Activated naive CD4-positive, alpha-beta T cell treated with anti-CD3 and anti-CD28 coated beads, Interleukin-2, amount 50 U/mL, for 24 hours (primary cell): ENCODE measurements around the gene SRGAP1.

Source experiments
- H3K27ac Mint-ChIP-seq: one replicate; pipeline ENCODE4 v1.8.0; 2021; ENCODE audit warnings: mild to moderate bottlenecking, mixed read lengths
- H3K27me3 Mint-ChIP-seq: one replicate; pipeline ENCODE4 v1.8.0; 2021; ENCODE audit warnings: mixed read lengths
- H3K36me3 Mint-ChIP-seq: one replicate; pipeline ENCODE4 v1.8.0; 2021; ENCODE audit warnings: mixed read lengths
- H3K4me1 Mint-ChIP-seq: one replicate; pipeline ENCODE4 v1.8.0; 2021; ENCODE audit warnings: mixed read lengths
- H3K4me3 Mint-ChIP-seq: one replicate; pipeline ENCODE4 v1.8.0; 2021; ENCODE audit warnings: mild to moderate bottlenecking, mixed read lengths
- H3K9me3 Mint-ChIP-seq: one replicate; pipeline ENCODE4 v1.8.0; 2021; ENCODE audit warnings: mixed read lengths

SRGAP1 gene

DNA sequence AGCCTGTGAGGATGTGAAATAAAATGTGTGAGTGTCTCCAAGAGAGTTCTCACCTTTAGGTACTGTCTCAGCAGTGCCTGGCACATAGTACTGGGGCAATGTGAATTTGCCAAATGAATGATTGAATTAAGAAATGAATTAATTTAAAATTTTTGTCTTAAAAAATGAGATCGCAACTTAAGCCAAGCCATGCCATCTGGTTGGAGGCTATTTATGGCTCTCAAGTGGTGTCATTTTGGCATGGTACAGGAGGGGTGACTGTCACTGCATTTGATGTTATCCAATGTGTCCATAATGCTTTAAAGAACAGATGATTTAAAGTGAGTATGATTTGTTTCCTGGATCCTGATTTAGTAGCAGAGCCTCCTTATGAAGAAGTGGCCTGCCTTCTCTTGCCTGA is 80.3 kb downstream of the SRGAP1 start:
- no peak overlapping the region for H3K27ac Mint-ChIP-seq
- H3K9me3 Mint-ChIP-seq = no peaks in the 10 kb centered on the region
- H3K36me3 Mint-ChIP-seq = no peaks in the 10 kb centered on the region
- H3K4me1 Mint-ChIP-seq = no peaks in the 10 kb centered on the region
- H3K27me3 Mint-ChIP-seq = peaks cover 5% of the 10 kb centered on the region
- H3K4me3 Mint-ChIP-seq = no peak overlapping the region

- no peak overlapping the region for H3K4me3 Mint-ChIP-seq
- H3K27ac Mint-ChIP-seq = no peak overlapping the region
- no peaks in the 10 kb centered on the region for H3K36me3 Mint-ChIP-seq
Measured at GRCh38 chr12:63927511-63927910, 83.0 kb downstream of the SRGAP1 start.

DNA sequence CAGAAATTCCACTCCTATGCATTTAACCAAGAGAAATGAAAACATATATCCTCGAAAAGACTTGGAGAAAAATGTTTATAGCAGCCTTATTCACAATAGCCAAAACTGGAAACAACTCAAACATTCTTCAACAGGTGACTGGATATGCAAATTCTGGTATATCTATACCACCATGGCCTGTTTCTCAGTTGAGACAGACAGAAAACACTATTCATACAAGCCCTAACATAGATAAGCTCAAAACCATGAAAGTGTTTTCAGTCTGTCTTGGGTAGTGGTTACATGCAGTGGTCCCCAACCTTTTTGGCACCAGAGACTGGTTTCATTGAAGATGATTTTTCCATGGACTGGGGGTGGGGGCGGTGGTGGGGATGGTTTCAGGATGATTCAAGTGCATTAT is 83.8 kb downstream of the SRGAP1 start:
- Mint-ChIP-seq H3K9me3 (no peaks in the 10 kb centered on the region), H3K27me3 (peaks cover 10% of the 10 kb centered on the region), H3K4me3 (no peak overlapping the region), H3K36me3 (no peaks in the 10 kb centered on the region), H3K4me1 (no peaks in the 10 kb centered on the region), H3K27ac (no peak overlapping the region)

More at GRCh38 chr12:63927511-63927910, 83.0 kb downstream of the SRGAP1 start:
- no peaks in the 10 kb centered on the region for H3K9me3 Mint-ChIP-seq
- H3K4me1 Mint-ChIP-seq = no peaks in the 10 kb centered on the region
- peaks cover 10% of the 10 kb centered on the region for H3K27me3 Mint-ChIP-seq

DNA sequence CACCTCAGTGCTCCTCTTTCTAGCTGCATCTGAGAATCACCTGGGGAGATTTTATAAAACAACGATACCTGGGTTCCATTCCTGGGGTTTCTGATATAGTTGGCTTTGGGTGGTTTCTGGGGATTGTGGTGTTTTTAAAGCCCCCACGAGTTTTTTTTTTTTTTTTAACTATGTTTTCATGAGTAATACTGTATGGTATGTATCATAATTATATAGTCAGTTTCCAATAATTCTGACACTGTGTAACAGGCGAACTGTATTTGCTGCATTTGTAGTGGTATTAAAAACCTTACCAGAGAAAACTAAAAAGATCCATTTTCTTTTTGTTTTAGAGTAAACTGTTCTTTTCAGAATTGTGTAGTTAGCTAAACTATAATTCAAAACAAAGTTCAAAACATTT is 84.9 kb downstream of the SRGAP1 start:
- H3K4me3 Mint-ChIP-seq = no peak overlapping the region
- H3K4me1 Mint-ChIP-seq = no peaks in the 10 kb centered on the region
- no peaks in the 10 kb centered on the region for H3K9me3 Mint-ChIP-seq
- H3K27me3 Mint-ChIP-seq = peaks cover 11% of the 10 kb centered on the region
- H3K27ac Mint-ChIP-seq = no peak overlapping the region
- H3K36me3 Mint-ChIP-seq = no peaks in the 10 kb centered on the region

DNA sequence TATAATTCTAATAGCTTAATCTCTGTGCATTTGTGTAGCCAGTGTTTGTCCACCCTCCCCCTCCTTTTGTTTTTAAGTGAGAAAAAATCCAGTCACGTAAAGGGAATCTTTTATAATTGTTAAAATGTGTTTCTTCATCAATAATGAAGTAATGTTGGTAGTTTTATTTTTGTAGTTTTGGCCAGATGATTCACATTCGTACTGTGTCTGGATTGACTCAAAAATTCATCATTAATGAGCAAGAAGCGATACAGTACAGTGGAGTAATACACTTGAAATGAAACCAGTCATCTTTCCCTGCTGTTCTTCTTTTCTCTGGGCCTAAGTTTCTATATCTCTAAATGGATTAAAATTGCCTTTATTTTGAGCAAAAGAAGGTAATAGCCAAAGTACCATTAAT is 86.5 kb downstream of the SRGAP1 start:
- Mint-ChIP-seq H3K9me3 (no peaks in the 10 kb centered on the region), H3K36me3 (no peaks in the 10 kb centered on the region), H3K27ac (no peak overlapping the region), H3K4me3 (no peak overlapping the region), H3K27me3 (peaks cover 12% of the 10 kb centered on the region), H3K4me1 (no peaks in the 10 kb centered on the region)

DNA sequence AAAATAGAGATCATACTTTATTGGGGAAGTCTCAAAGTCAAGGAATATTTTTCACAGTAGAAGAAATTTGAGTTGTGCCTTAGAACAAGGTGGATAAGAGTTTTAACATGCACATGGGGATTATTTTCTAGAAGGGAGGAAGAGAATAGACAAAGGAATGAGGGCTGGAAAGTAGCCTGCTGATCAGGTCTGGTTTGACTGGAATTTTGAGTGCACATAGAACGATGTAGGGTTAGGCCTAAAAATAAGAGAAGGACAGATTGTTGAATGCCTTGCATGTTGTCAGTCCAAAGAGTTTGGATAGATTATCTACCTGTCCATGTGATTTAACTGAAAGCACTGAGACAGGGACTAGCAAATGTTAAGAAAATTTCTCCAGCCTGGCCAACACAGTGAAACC is 87.2 kb downstream of the SRGAP1 start:
- no peak overlapping the region for H3K4me3 Mint-ChIP-seq
- no peaks in the 10 kb centered on the region for H3K4me1 Mint-ChIP-seq
- peaks cover 11% of the 10 kb centered on the region for H3K27me3 Mint-ChIP-seq
- no peak overlapping the region for H3K27ac Mint-ChIP-seq
- no peaks in the 10 kb centered on the region for H3K36me3 Mint-ChIP-seq
- H3K9me3 Mint-ChIP-seq = no peaks in the 10 kb centered on the region

DNA sequence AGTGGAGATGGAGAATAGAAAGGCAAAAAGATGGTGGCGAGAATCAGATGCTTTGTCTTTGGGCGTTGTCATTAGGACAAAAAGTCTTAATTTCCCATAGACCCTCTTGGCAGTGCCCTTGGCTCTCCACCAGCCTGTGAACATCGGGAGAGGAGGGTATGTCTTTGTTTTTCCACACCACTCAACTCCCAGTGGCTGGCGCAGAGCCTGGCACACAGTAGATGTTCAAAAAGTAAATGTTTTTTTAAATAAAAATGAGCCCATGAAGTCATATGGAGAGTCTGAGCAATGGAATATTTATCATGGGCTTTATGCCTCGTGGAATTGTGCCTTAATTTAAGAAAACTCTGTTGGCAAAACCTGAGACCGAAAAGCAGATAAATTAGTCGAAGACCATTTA is 90.4 kb downstream of the SRGAP1 start:
- no peaks in the 10 kb centered on the region for H3K9me3 Mint-ChIP-seq
- H3K4me1 Mint-ChIP-seq = no peaks in the 10 kb centered on the region
- no peaks in the 10 kb centered on the region for H3K36me3 Mint-ChIP-seq
- H3K27ac Mint-ChIP-seq = no peak overlapping the region
- H3K27me3 Mint-ChIP-seq = peaks cover 8% of the 10 kb centered on the region
- H3K4me3 Mint-ChIP-seq = no peak overlapping the region

GRCh38 chr12:63935361-63935760 is 90.9 kb downstream of the SRGAP1 start:
- Mint-ChIP-seq H3K4me3 (no peak overlapping the region), H3K36me3 (no peaks in the 10 kb centered on the region), H3K27me3 (peaks cover 8% of the 10 kb centered on the region), H3K27ac (no peak overlapping the region), H3K4me1 (no peaks in the 10 kb centered on the region), H3K9me3 (no peaks in the 10 kb centered on the region)

DNA sequence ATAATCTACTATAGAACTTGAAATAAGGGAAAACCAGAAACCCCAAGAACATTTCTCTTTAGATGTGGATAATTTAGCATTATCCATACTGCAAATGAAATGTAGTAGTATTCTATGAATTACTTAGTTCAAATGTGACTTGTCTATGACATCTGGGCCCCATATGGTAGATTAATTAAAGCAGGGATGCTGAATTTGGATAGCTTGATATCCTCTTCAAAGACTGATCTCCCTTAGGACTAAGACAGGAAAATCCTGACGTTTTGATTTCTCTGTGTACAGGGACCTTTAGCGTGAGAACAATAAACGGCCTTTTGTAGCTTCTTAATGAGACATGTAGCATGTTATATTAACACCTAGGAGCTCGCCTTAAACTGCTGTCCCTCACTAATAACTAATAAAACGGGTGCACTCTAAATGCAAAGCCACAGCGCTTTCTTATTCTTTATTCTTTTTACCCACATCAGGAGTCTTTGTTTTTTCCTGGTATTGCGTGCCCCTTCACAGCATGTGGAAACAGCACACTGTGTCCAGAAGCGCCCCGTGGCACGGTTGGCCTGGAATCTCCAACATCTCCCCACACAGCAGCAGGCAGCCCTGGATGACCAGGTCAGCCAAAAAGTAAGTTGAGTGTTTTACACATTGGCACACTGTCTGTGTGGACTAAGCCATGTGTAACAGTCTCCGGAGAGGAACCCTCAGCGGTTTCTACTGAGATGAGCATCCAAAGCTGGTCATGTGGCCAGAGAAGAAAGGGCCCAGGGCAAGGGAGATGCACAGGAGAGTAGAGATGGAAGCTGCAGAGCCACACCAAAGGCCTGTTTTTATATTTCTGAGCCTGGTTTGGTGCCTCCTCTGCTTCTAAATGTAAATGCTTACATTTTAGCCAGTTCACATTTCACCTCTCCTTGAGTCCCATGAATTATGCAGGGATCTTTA is 93.1 kb downstream of the SRGAP1 start:
- Mint-ChIP-seq H3K36me3 (no peaks in the 10 kb centered on the region), H3K9me3 (no peaks in the 10 kb centered on the region), H3K27ac (no peak overlapping the region), H3K4me3 (no peak overlapping the region), H3K27me3 (peaks cover 3% of the 10 kb centered on the region), H3K4me1 (no peaks in the 10 kb centered on the region)

DNA sequence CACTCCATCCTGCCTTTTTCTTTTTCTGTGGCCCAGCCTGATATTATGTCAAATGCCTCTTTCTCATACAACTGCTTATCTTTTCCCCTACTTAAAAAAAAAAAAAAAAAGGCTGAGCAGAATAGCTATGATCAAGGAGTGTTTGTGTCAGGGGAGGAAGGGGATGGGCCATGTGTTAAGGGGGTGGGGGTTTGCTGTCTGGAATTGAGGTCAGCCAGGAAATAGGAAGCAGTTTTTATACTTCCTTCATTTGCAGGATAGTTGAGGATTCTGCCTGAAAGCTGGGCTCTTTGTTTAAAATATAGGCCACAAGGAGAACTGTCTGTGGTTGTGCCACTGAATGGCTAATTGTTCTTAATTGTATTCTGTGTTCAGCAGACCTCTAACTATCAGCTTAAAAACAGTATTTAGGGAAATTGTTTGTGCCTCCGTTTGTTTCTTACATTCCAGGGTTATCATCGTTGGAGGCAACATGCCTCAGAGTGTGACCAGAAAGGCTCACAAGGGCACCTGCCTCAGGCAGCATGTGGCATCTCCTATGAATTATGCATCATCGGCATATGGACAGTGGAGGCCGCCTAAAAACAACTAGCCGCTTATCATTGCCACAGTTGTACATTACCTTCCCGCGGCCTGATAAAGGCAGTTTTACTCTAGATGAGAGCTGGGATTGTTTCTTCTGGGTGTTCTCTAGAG is 96.0 kb downstream of the SRGAP1 start:
- Mint-ChIP-seq H3K9me3 (no peaks in the 10 kb centered on the region), H3K4me1 (no peaks in the 10 kb centered on the region), H3K27ac (no peak overlapping the region), H3K27me3 (peaks cover 1% of the 10 kb centered on the region), H3K4me3 (no peak overlapping the region), H3K36me3 (no peaks in the 10 kb centered on the region)

DNA sequence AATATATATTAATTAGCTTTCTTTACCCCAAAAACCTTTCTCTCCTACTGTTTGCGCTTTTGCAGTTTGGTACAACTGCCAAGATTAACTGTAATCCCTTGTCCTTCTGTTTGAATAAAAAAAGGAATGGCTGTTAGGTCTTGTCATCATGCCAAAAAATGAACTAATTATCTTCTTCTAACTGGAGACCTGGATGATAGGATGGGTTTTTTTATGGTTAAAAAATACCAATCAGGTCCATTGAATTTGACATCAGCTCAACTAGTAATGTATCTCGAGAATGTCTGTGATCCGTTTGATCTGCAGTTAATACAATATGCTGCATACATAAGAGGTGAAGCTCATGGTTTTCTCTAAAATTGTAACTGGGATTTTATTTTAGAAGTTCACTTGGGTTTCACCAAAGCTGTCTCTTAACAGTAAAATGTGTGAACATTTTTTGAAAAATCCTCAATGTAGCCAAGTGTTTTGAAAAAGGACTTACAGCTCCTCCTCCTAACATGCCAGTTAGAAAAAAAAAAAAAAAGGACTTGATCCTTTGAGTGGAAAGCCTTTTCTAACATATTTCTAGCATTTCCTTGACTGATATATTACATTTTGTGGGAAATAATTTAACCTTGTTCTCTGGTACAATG is 96.8 kb downstream of the SRGAP1 start:
- no peaks in the 10 kb centered on the region for H3K36me3 Mint-ChIP-seq
- H3K27me3 Mint-ChIP-seq = no peaks in the 10 kb centered on the region
- no peak overlapping the region for H3K27ac Mint-ChIP-seq
- H3K9me3 Mint-ChIP-seq = no peaks in the 10 kb centered on the region
- H3K4me3 Mint-ChIP-seq = no peak overlapping the region
- no peaks in the 10 kb centered on the region for H3K4me1 Mint-ChIP-seq

- H3K27ac Mint-ChIP-seq = no peak overlapping the region
- no peak overlapping the region for H3K4me3 Mint-ChIP-seq
- H3K9me3 Mint-ChIP-seq = no peaks in the 10 kb centered on the region
Measured at GRCh38 chr12:63941879-63942278, 97.4 kb downstream of the SRGAP1 start.

GRCh38 chr12:63942464-63943241 is 98.2 kb downstream of the SRGAP1 start:
- H3K9me3 Mint-ChIP-seq = no peaks in the 10 kb centered on the region
- H3K27ac Mint-ChIP-seq = no peak overlapping the region
- H3K27me3 Mint-ChIP-seq = no peaks in the 10 kb centered on the region
- H3K4me3 Mint-ChIP-seq = no peak overlapping the region
- no peaks in the 10 kb centered on the region for H3K4me1 Mint-ChIP-seq
- H3K36me3 Mint-ChIP-seq = no peaks in the 10 kb centered on the region

More at GRCh38 chr12:63941879-63942278, 97.4 kb downstream of the SRGAP1 start:
- Mint-ChIP-seq H3K27me3 (no peaks in the 10 kb centered on the region), H3K4me1 (no peaks in the 10 kb centered on the region), H3K36me3 (no peaks in the 10 kb centered on the region)

GRCh38 chr12:63944034-63944579 is 99.6 kb downstream of the SRGAP1 start:
- Mint-ChIP-seq H3K9me3 (no peaks in the 10 kb centered on the region), H3K36me3 (no peaks in the 10 kb centered on the region), H3K4me1 (no peaks in the 10 kb centered on the region), H3K4me3 (no peak overlapping the region), H3K27me3 (no peaks in the 10 kb centered on the region), H3K27ac (no peak overlapping the region)

DNA sequence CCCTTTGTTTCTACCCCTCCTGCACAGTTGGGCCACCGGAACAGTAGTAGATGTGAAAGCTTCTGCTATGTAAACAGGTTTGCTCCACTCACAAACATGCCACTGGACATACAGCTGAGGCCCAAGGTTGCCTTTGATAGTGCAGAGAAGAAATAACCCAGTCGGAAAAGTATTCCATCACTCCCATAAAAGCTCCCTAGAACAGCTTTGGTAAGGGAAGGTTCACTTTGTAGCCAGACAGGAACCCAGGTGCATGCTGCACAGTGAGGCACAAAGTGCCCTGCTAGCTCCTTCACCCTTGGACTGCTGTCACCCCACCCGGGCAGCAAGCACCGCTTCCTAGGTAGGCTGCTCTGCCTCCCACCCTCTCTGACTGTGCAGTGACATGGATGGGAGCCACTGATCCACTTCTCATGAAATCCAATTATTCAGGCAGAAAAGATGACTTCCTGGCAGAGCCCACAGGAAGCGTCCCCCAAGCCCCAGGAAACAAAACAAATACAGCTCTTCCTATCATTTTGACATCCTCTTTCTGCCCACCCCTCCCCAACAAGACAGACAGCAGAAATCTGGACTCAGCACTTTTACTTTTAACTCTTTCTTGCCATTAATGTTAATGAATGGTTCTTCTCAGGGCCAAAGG is 100.2 kb downstream of the SRGAP1 start:
- H3K27ac Mint-ChIP-seq = no peak overlapping the region
- no peak overlapping the region for H3K4me3 Mint-ChIP-seq
- no peaks in the 10 kb centered on the region for H3K4me1 Mint-ChIP-seq
- no peaks in the 10 kb centered on the region for H3K36me3 Mint-ChIP-seq
- H3K9me3 Mint-ChIP-seq = no peaks in the 10 kb centered on the region
- no peaks in the 10 kb centered on the region for H3K27me3 Mint-ChIP-seq
